SU-DHL-6 (cell line): ENCODE measurements around the gene ABHD12B.

Source experiments
- H2AFZ ChIP-seq: fragments of 200-600 bp; sonication (generic); 2 replicates; pipeline ENCODE4 v1.6.1; 2014; ENCODE audit warnings: low read depth, mild to moderate bottlenecking, moderate library complexity, mixed read lengths, antibody characterized with exemption, low read length; ENCODE audit not compliant: severe bottlenecking
- H3F3A ChIP-seq: fragments of 200-600 bp; shearing (Covaris generic); 2 replicates; pipeline ENCODE4 v1.6.0; 2016; ENCODE audit warnings: antibody characterized with exemption, mild to moderate bottlenecking; ENCODE audit not compliant: insufficient read depth
- H3K27ac ChIP-seq: fragments of 200-600 bp; sonication (generic); 2 replicates; pipeline ENCODE4 v1.5.1; 2016; ENCODE audit warnings: low read depth, mild to moderate bottlenecking, low read length, moderate library complexity, mixed read lengths
- H3K27me3 ChIP-seq: fragments of 200-600 bp; sonication (generic), shearing (Covaris generic); 2 replicates; pipeline ENCODE4 v1.6.0; 2014; ENCODE audit warnings: mild to moderate bottlenecking, low read length
- H3K36me3 ChIP-seq: fragments of 200-600 bp; sonication (generic); 2 replicates; pipeline ENCODE4 v1.6.1; 2014; ENCODE audit warnings: mild to moderate bottlenecking, low read length, mixed read lengths
- H3K4me2 ChIP-seq: fragments of 300-600, 200-600 bp; shearing (Covaris generic), sonication (generic); 2 replicates; pipeline ENCODE4 v1.6.0; 2014; ENCODE audit warnings: low read length, low read depth, mild to moderate bottlenecking; ENCODE audit not compliant: poor library complexity, severe bottlenecking
- H3K4me3 ChIP-seq: fragments of 200-600 bp; sonication (generic); 2 replicates; pipeline ENCODE4 v1.5.1; 2014; ENCODE audit warnings: antibody characterized with exemption, low read length, mild to moderate bottlenecking, mixed read lengths; ENCODE audit not compliant: insufficient read depth, poor library complexity, severe bottlenecking
- H3K79me2 ChIP-seq: fragments of 200-600 bp; sonication (generic); 2 replicates; pipeline ENCODE4 v1.6.1; 2014; ENCODE audit warnings: mild to moderate bottlenecking, low read length, moderate library complexity; ENCODE audit not compliant: insufficient read depth
- H3K9ac ChIP-seq: fragments of 200-600 bp; sonication (generic); 2 replicates; pipeline ENCODE4 v1.7.0; 2014; ENCODE audit warnings: mild to moderate bottlenecking, low read length
- H3K9me2 ChIP-seq: fragments of 200-600 bp; sonication (generic); replicated peaks from 2 replicates; pipeline ENCODE4 v1.6.1; 2014; ENCODE audit warnings: low read length; ENCODE audit not compliant: insufficient read depth
- H3K9me3 ChIP-seq: fragments of 200-600 bp; sonication (generic); 2 replicates; pipeline ENCODE4 v1.6.1; 2014; ENCODE audit warnings: low read length, mixed read lengths; ENCODE audit not compliant: insufficient read depth
- H4K20me1 ChIP-seq: fragments of 200-600 bp; sonication (generic); 2 replicates; pipeline ENCODE4 v1.6.1; 2014; ENCODE audit warnings: low read depth, mild to moderate bottlenecking, antibody characterized with exemption, low read length, moderate library complexity, mixed read lengths
- CTCF ChIP-seq: fragments of 200-600 bp; sonication (generic); IDR thresholded peaks from one replicate; pipeline ENCODE4 v1.5.1; 2017; ENCODE audit warnings: antibody characterized with exemption, mild to moderate bottlenecking, low read length, moderate library complexity; ENCODE audit not compliant: insufficient read depth, poor library complexity, severe bottlenecking
- EZH2phosphoT487 ChIP-seq: fragments of 200-600 bp; sonication (generic), shearing (Covaris generic); conservative IDR thresholded peaks from 2 replicates; pipeline ENCODE4 v1.6.1; 2018; ENCODE audit warnings: mild to moderate bottlenecking, antibody characterized with exemption, low read length, moderate library complexity, mixed read lengths

The ABHD12B gene

GRCh38 chr14:50846226-50846880, 25.5 kb upstream of the ABHD12B start:
- no peak overlapping the region for H3K9ac ChIP-seq
- H3K27me3 ChIP-seq, result no peaks in the 10 kb centered on the region
- no peaks in the 10 kb centered on the region for H3K9me3 ChIP-seq
- H3K4me2 ChIP-seq, result no peak overlapping the region
- H3K36me3 ChIP-seq, result no peaks in the 10 kb centered on the region
- TF ChIP-seq CTCF, result no peak
- no peak for TF ChIP-seq EZH2phosphoT487
- no peak overlapping the region for H3K27ac ChIP-seq
- H4K20me1 ChIP-seq, result no peaks in the 10 kb centered on the region
- no peak overlapping the region for H2AFZ ChIP-seq
- H3F3A ChIP-seq, result no peaks in the 10 kb centered on the region
- H3K9me2 ChIP-seq, result no peaks in the 10 kb centered on the region
- no peak overlapping the region for H3K4me3 ChIP-seq
- H3K79me2 ChIP-seq, result no peaks in the 10 kb centered on the region

- Histone ChIP-seq H3K4me3 (no peak overlapping the region), H3K36me3 (no peaks in the 10 kb centered on the region), H3K9ac (no peak overlapping the region), H3K27me3 (no peaks in the 10 kb centered on the region), H4K20me1 (no peaks in the 10 kb centered on the region), H3F3A (no peaks in the 10 kb centered on the region), H3K9me3 (no peaks in the 10 kb centered on the region), H3K27ac (no peak overlapping the region), H3K4me2 (no peak overlapping the region), H3K9me2 (no peaks in the 10 kb centered on the region), H3K79me2 (no peaks in the 10 kb centered on the region), H2AFZ (no peak overlapping the region)
- TF ChIP-seq CTCF (no peak), EZH2phosphoT487 (no peak)
Observed at GRCh38 chr14:50853891-50854290, 18.0 kb upstream of the ABHD12B start.

GRCh38 chr14:50854521-50854920, 17.3 kb upstream of the ABHD12B start:
- H3K36me3 ChIP-seq, result no peaks in the 10 kb centered on the region
- no peaks in the 10 kb centered on the region for H3K27me3 ChIP-seq
- no peak overlapping the region for H2AFZ ChIP-seq
- H3K4me3 ChIP-seq, result no peak overlapping the region
- no peaks in the 10 kb centered on the region for H3K79me2 ChIP-seq
- H3K9me3 ChIP-seq, result no peaks in the 10 kb centered on the region
- TF ChIP-seq EZH2phosphoT487, result no peak
- no peak for TF ChIP-seq CTCF
- no peak overlapping the region for H3K4me2 ChIP-seq
- H3F3A ChIP-seq, result no peaks in the 10 kb centered on the region
- H4K20me1 ChIP-seq, result no peaks in the 10 kb centered on the region
- no peak overlapping the region for H3K9ac ChIP-seq
- H3K9me2 ChIP-seq, result no peaks in the 10 kb centered on the region
- no peak overlapping the region for H3K27ac ChIP-seq
